GM21515 (cell line): ENCODE data around the gene CLEC1A.

Experiments used
- ATAC-seq: cut with Tn5 transposase; IDR thresholded peaks from one replicate; pipeline ENCODE4 v1.9.1; 2021; ENCODE audit not compliant: unreplicated experiment

CLEC1A gene

GRCh38 chr12:10098791-10099190 lies at the start of gene CLEC1A:
Gene CLEC1A (minus strand): TSS chr12:10098985. CDS start chr12:10098922, 63 bp downstream.
- no peak for ATAC-seq

- no peak for ATAC-seq
Measured at GRCh38 chr12:10147714-10148403, 49.1 kb upstream of the CLEC1A start.

GRCh38 chr12:10142976-10143589 lies 44.3 kb upstream of the CLEC1A start:
- no peak for ATAC-seq

GRCh38 chr12:10140001-10140400 lies 41.2 kb upstream of the CLEC1A start:
- no peak for ATAC-seq

- no peak for ATAC-seq
Measured at GRCh38 chr12:10136637-10137205, 37.9 kb upstream of the CLEC1A start.

- ATAC-seq = no peak
Measured at GRCh38 chr12:10135126-10135525, 36.3 kb upstream of the CLEC1A start.

- no peak for ATAC-seq
Measured at GRCh38 chr12:10132850-10133370, 34.1 kb upstream of the CLEC1A start.

GRCh38 chr12:10131111-10131690 lies 32.4 kb upstream of the CLEC1A start:
- ATAC-seq = no peak

- ATAC-seq = no peak
Measured at GRCh38 chr12:10130042-10130441, 31.3 kb upstream of the CLEC1A start, which contains the start of gene CLEC7A. Gene CLEC7A (minus strand): TSS chr12:10130199. CDS start chr12:10130082, 117 bp downstream.

GRCh38 chr12:10128687-10129086 lies 29.9 kb upstream of the CLEC1A start:
- ATAC-seq = no peak

- no peak for ATAC-seq
Measured at GRCh38 chr12:10126413-10126812, 27.6 kb upstream of the CLEC1A start.

- ATAC-seq = no peak
Measured at GRCh38 chr12:10122689-10123088, 23.9 kb upstream of the CLEC1A start.

- no peak for ATAC-seq
Measured at GRCh38 chr12:10121278-10121677, 22.5 kb upstream of the CLEC1A start.

GRCh38 chr12:10119066-10119465 lies 20.3 kb upstream of the CLEC1A start:
- no peak for ATAC-seq

- no peak for ATAC-seq
Measured at GRCh38 chr12:10115890-10116289, 17.1 kb upstream of the CLEC1A start.

GRCh38 chr12:10115311-10115710 lies 16.5 kb upstream of the CLEC1A start:
- ATAC-seq = no peak

GRCh38 chr12:10113920-10114319 lies 15.1 kb upstream of the CLEC1A start:
- ATAC-seq = no peak

- ATAC-seq = no peak
Measured at GRCh38 chr12:10113075-10113474, 14.3 kb upstream of the CLEC1A start.

GRCh38 chr12:10111451-10111850 lies 12.7 kb upstream of the CLEC1A start:
- ATAC-seq = no peak

- ATAC-seq = no peak
Measured at GRCh38 chr12:10110256-10110844, 11.6 kb upstream of the CLEC1A start.

GRCh38 chr12:10102322-10102721 lies 3.5 kb upstream of the CLEC1A start:
- no peak for ATAC-seq
